T follicular helper cell (primary cell): Measurements from ENCODE around the gene SPINK14.

ENCODE experiments used
- DNase-seq: peaks from one replicate; pipeline ENCODE4 v3.0.0-alpha.2; 2020; ENCODE audit warnings: low read depth

The SPINK14 gene

DNA sequence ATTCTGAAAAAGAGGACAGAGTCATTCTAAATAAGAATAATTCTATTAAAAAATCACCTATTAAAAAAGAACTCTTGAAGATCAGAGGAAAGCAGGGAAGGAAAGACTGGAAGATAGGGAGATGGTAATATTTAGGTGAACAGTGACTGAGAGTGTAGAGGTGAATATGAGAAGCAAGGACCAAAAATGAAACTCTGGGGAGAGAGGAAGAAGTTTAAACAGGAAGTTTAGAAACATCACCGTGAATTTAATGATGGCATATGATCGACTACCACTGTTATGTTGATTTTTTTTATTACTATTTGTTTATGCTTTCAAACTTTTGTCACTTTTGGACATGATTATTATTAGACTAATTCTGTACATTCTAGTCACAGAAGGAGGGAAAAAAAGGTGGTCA lies 32.8 kb downstream of the SPINK14 start:
- no peak for DNase-seq

DNA sequence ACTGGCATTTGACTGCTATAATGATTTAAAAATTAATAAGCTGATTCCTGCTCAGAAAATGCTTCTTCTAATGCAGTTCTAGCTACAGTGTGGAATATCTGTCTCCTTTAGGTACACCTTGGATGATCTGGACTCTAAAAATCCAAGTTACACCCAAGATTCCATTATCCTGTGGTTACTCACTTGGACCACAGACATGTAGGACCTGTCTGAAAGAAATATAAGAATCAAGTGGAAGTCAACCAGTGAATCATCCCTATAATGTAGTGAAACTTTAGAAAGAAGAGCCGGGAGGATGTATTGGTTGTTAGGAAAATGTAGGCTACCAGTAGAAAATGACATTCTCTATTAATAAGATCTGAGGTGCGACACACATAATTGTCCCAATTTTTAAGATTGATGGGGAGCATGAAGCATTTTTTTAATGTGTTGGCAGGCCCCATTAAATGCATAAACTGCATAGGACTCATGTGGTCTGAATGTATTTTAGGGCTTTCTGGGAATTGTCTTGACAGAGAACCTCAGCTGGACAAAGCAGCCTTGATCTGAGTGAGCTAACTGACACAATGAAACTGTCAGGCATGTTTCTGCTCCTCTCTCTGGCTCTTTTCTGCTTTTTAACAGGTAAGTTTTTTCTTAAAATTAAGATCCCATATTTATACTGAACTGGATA lies 34.3 kb downstream of the SPINK14 start, which contains the start of gene SPINK6:
Gene SPINK6, plus strand, starts transcription at position 512 of the 673 bp plus-strand sequence. Its CDS starts 55 bp downstream, at position 567.
- DNase-seq: no peak

DNA sequence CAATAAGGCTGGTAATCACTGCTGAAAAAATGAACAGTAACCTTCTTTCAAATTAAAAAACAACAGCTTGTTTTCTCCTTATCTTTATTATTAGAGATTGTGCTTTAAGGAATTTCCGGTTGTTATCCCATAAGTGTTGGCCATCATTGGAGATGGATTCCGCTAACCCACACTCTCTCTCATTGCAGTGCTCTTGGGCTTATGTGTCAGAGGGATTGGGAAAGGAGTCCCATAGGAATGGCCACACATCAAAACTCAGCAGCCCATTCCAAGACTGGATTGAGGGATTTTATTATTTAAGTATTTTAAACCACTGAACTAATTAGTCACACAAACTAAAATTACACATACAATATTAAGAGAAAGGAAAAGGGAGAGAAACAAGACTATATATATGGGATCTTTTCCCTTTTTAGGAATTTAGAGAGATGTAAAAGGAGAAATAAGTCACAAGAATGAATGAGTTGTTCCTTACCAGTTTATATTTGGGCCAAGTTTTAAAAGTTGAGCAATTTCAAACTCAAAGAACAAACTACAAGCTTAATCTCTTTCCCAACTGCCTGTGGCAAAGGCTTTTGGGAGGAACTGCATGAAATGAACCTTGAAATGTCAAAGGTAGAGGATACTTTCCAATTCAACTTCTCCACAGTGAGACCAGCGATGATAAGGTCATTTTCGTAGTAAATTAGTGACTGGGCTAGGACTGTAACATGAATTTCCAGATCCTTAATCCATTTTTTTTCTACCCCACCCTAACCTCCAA lies 36.9 kb downstream of the SPINK14 start:
- no peak for DNase-seq

DNA sequence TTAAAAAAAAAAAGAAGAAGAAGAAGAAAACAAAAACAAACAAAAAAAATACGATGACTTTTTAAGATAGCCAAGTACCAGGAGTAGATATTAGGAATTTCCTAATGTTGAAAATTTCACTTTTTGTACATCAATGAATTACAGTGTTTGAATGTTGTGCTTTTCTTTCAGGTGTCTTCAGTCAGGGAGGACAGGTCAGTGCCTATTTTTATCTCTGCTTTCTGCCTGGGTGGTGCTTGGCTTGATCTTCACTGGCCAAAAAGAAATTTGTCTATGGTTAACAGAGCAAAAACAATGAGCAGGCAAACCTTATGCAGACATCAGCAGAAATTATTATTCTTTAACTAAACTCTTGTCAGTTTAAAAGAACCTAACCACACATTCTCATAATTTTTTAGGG lies 37.5 kb downstream of the SPINK14 start:
- no peak for DNase-seq

DNA sequence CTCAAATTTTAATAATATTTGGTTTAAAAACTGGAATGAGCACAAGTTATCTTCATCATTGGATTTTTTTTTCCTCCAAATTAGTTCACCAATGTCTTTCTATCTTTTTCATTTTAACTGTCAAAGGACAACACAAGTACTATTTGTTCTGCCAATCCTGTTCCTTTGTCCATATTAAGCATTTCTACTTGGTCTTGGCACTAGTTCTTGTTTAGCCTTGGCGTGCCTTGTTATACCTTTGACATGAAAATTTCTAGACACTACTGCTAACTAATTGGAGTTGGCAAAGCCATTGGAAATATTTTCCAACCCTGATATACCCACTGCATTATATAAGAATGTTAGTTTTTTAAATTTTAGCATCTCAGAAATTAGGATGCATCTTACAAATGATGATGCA lies 38.3 kb downstream of the SPINK14 start:
- no peak for DNase-seq

DNA sequence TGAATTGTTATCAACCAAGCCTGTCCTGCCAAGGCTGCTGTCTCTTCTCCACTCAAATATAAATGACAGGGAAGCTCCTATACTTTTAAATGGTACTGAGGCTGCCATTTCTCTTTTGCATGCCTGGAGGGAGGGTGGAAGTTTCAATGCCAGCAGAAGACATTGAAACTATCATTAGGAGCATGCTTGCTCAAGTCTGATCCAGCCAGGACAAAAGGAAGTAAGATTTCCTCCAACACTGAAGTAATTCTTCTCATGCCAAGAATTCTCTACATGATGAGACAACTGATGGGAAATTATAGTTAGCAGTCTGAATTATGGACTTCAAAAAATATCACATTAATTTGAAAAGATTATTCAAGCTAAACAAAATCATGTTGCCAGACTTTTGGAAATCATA lies 39.9 kb downstream of the SPINK14 start:
- no peak for DNase-seq

DNA sequence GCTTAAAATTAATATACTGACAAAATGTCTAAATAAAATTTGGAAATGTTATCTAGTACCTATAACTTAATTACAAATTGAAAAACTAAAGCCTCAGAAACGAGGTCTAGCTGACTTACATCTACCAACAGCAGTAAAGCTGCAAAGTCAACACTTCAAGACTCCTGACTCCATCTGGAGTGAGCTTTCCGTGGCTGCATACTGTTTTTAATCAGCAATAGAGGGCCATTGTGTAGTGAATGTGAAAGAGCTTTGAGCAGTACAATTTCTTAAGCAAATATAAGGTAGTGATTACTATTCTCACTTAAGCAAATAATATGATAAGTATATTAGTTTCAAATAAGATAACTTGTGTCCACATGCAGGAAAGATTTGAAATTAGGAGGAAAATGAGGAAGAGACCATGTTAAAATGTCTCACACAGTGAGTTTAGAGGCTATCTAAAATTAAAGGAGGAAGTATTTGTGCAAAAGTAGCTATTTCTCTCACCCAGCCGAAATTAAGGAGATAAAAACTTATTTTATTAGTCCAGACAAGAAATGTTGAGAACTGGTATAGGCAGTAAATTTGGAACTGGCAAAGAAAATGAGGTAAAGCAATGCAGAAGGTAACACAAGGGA lies 40.9 kb downstream of the SPINK14 start:
- DNase-seq: no peak

DNA sequence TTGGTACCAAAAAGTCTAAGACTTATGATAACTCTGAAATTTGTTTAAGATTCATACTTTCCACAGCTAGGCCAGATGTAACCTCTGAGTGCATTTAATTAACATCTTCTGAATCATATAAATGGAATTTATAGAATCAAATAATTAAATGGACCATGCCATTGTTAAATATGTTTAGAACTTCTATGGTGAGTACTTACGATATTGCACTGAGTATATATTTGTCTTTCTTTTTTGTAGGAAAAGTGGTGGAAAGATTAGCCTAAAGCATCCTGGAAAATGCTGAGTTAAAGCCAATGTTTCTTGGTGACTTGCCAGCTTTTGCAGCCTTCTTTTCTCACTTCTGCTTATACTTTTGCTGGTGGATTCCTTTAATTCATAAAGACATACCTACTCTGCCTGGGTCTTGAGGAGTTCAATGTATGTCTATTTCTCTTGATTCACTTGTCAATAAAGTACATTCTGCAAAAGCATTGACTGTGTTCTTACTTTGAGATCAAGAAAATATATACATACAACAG lies 46.4 kb downstream of the SPINK14 start:
- DNase-seq: no peak

DNA sequence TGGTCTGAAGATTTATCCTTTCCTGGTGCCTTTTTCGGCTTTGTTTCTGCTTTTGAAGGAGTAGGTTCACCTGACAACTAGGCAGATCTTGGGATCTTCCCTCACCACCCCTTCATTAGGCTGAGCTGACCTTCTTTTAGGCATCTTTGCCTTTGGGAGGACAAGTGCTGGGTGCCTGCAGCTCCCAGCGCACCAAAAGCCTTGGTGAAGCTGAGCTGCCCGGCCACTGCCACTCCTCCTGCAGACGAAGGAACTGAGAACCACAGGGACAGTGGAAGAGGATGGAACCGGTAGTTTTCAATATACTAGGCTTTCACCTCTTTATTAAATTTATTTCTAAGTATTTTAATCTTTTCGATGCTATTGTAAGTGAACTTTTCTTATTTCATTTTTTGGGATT lies 53.2 kb downstream of the SPINK14 start:
- no peak for DNase-seq

DNA sequence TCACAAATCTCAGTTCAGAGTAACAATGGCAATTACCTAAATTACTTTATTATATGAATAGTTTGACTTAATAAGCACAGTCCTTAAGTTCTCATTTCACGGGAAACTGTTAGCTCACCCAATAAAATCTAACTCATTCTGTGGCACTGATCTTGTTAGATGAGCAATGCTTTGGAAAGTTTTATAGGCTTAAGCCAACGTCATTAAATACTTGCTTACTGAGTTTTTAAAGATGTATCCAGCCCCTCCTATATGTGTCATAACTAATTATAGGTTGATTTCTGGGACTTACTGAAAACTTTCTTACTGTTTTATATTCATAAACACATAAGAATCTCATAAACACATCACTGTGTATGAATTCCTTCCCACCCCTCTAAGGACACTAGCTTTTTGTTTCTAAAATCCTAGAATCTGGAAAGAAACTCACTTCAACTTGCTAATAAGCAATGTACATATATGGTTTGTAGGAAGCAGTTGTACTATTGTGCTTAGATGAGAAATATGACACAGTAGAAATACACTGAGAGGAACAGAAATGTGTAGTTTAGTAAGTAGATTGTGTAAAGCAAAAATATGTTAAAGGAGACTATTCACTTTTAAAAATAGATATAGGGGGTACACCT lies 55.9 kb downstream of the SPINK14 start:
- DNase-seq: no peak
